SU-DHL-6 (cell line): ENCODE data around the gene SESTD1.

Source experiments
- H2AFZ ChIP-seq: fragments of 200-600 bp; sonication (generic); 2 replicates; pipeline ENCODE4 v1.6.1; 2014; ENCODE audit warnings: low read depth, mild to moderate bottlenecking, moderate library complexity, mixed read lengths, antibody characterized with exemption, low read length; ENCODE audit not compliant: severe bottlenecking
- H3F3A ChIP-seq: fragments of 200-600 bp; shearing (Covaris generic); 2 replicates; pipeline ENCODE4 v1.6.0; 2016; ENCODE audit warnings: antibody characterized with exemption, mild to moderate bottlenecking; ENCODE audit not compliant: insufficient read depth
- H3K27ac ChIP-seq: fragments of 200-600 bp; sonication (generic); 2 replicates; pipeline ENCODE4 v1.5.1; 2016; ENCODE audit warnings: low read depth, mild to moderate bottlenecking, low read length, moderate library complexity, mixed read lengths
- H3K27me3 ChIP-seq: fragments of 200-600 bp; sonication (generic), shearing (Covaris generic); 2 replicates; pipeline ENCODE4 v1.6.0; 2014; ENCODE audit warnings: mild to moderate bottlenecking, low read length
- H3K36me3 ChIP-seq: fragments of 200-600 bp; sonication (generic); 2 replicates; pipeline ENCODE4 v1.6.1; 2014; ENCODE audit warnings: mild to moderate bottlenecking, low read length, mixed read lengths
- H3K4me2 ChIP-seq: fragments of 300-600, 200-600 bp; shearing (Covaris generic), sonication (generic); 2 replicates; pipeline ENCODE4 v1.6.0; 2014; ENCODE audit warnings: low read length, low read depth, mild to moderate bottlenecking; ENCODE audit not compliant: poor library complexity, severe bottlenecking
- H3K4me3 ChIP-seq: fragments of 200-600 bp; sonication (generic); 2 replicates; pipeline ENCODE4 v1.5.1; 2014; ENCODE audit warnings: antibody characterized with exemption, low read length, mild to moderate bottlenecking, mixed read lengths; ENCODE audit not compliant: insufficient read depth, poor library complexity, severe bottlenecking
- H3K79me2 ChIP-seq: fragments of 200-600 bp; sonication (generic); 2 replicates; pipeline ENCODE4 v1.6.1; 2014; ENCODE audit warnings: mild to moderate bottlenecking, low read length, moderate library complexity; ENCODE audit not compliant: insufficient read depth
- H3K9ac ChIP-seq: fragments of 200-600 bp; sonication (generic); 2 replicates; pipeline ENCODE4 v1.7.0; 2014; ENCODE audit warnings: mild to moderate bottlenecking, low read length
- H3K9me2 ChIP-seq: fragments of 200-600 bp; sonication (generic); replicated peaks from 2 replicates; pipeline ENCODE4 v1.6.1; 2014; ENCODE audit warnings: low read length; ENCODE audit not compliant: insufficient read depth
- H3K9me3 ChIP-seq: fragments of 200-600 bp; sonication (generic); 2 replicates; pipeline ENCODE4 v1.6.1; 2014; ENCODE audit warnings: low read length, mixed read lengths; ENCODE audit not compliant: insufficient read depth
- H4K20me1 ChIP-seq: fragments of 200-600 bp; sonication (generic); 2 replicates; pipeline ENCODE4 v1.6.1; 2014; ENCODE audit warnings: low read depth, mild to moderate bottlenecking, antibody characterized with exemption, low read length, moderate library complexity, mixed read lengths
- EZH2phosphoT487 ChIP-seq: fragments of 200-600 bp; sonication (generic), shearing (Covaris generic); conservative IDR thresholded peaks from 2 replicates; pipeline ENCODE4 v1.6.1; 2018; ENCODE audit warnings: mild to moderate bottlenecking, antibody characterized with exemption, low read length, moderate library complexity, mixed read lengths
- TF ChIP-seq, protein P1 (sequence below): fragments of 200-600 bp; sonication (generic); IDR thresholded peaks from one replicate; pipeline ENCODE4 v1.5.1; 2017; ENCODE audit warnings: antibody characterized with exemption, mild to moderate bottlenecking, low read length, moderate library complexity; ENCODE audit not compliant: insufficient read depth, poor library complexity, severe bottlenecking

The SESTD1 gene

GRCh38 chr2:179273461-179273962 is 8.9 kb upstream of the SESTD1 start:
- Histone ChIP-seq H3K4me2 (no peak overlapping the region), H3K4me3 (no peak overlapping the region), H3K79me2 (no peaks in the 10 kb centered on the region), H3K27ac (no peak overlapping the region), H4K20me1 (no peaks in the 10 kb centered on the region), H3F3A (no peaks in the 10 kb centered on the region), H3K27me3 (no peaks in the 10 kb centered on the region), H3K36me3 (no peaks in the 10 kb centered on the region), H2AFZ (no peak overlapping the region), H3K9me3 (no peaks in the 10 kb centered on the region), H3K9me2 (no peaks in the 10 kb centered on the region), H3K9ac (no peak overlapping the region)
- TF ChIP-seq, protein P1, sequence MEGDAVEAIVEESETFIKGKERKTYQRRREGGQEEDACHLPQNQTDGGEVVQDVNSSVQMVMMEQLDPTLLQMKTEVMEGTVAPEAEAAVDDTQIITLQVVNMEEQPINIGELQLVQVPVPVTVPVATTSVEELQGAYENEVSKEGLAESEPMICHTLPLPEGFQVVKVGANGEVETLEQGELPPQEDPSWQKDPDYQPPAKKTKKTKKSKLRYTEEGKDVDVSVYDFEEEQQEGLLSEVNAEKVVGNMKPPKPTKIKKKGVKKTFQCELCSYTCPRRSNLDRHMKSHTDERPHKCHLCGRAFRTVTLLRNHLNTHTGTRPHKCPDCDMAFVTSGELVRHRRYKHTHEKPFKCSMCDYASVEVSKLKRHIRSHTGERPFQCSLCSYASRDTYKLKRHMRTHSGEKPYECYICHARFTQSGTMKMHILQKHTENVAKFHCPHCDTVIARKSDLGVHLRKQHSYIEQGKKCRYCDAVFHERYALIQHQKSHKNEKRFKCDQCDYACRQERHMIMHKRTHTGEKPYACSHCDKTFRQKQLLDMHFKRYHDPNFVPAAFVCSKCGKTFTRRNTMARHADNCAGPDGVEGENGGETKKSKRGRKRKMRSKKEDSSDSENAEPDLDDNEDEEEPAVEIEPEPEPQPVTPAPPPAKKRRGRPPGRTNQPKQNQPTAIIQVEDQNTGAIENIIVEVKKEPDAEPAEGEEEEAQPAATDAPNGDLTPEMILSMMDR, result no peak
- no peak for TF ChIP-seq EZH2phosphoT487

DNA sequence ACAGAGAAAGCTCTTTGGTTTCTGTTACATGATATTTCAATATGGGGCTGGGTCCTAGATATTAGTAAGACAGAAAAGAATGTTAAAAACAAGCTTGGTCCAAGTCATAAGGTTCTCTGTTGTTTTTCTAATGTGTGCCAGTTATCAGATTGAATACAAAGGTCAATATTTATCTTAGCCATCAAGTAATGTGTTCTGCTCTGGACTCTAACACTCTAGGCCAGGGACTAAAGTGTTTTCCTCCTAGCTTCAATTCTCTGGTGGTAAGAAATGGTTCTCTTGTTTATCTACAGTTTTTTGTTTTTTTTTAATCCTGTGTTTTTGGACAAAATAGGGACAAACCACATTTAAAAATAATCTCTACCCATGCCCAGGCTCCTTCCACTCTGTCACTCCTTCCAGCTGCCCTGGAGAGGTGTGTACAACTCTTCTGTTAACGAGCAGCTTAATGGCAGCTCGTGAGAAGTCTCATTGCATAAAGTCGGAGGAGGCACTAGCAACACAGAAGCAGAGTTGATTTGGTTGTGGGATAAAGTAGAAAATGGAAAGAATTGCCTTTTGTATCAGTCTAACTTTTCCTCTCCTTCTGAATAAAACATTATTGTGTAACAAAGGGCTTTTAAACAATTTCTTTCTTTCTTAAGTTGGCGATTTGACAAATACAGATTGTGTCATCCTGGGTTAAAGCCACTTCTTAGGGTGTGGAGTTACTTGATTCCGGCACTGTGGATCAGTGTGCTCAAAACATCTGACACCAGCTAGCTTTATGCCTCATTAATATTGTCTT is 8.0 kb upstream of the SESTD1 start:
- Histone ChIP-seq H3F3A (no peaks in the 10 kb centered on the region), H3K27ac (no peak overlapping the region), H3K9me2 (no peaks in the 10 kb centered on the region), H3K4me2 (no peak overlapping the region), H2AFZ (no peak overlapping the region), H3K4me3 (no peak overlapping the region), H4K20me1 (no peaks in the 10 kb centered on the region), H3K9ac (no peak overlapping the region), H3K9me3 (no peaks in the 10 kb centered on the region), H3K36me3 (no peaks in the 10 kb centered on the region), H3K79me2 (no peaks in the 10 kb centered on the region), H3K27me3 (no peaks in the 10 kb centered on the region)
- TF ChIP-seq EZH2phosphoT487, result no peak
- TF ChIP-seq, protein P1, result no peak

- TF ChIP-seq, protein P1, result no peak
- no peak for TF ChIP-seq EZH2phosphoT487
- Histone ChIP-seq H3K9me2 (no peaks in the 10 kb centered on the region), H2AFZ (no peak overlapping the region), H3K9ac (no peak overlapping the region), H4K20me1 (no peaks in the 10 kb centered on the region), H3K9me3 (no peaks in the 10 kb centered on the region), H3K27ac (no peak overlapping the region), H3K36me3 (no peaks in the 10 kb centered on the region), H3F3A (no peaks in the 10 kb centered on the region; the same call in 1 of the 2 replicates), H3K79me2 (no peaks in the 10 kb centered on the region), H3K4me3 (no peak overlapping the region), H3K27me3 (no peaks in the 10 kb centered on the region), H3K4me2 (no peak overlapping the region)
Measured at GRCh38 chr2:179270689-179271088, 6.1 kb upstream of the SESTD1 start.
